Keratinocyte (primary cell): Measurements from ENCODE around the gene RBBP4. TPM values are rescaled to one million over a fixed set of nuclear protein-coding genes. Genes with fewer than 3 reads are reported as not detected.

Experiments used
- DNase-seq: peaks from one replicate; pipeline ENCODE4 v3.0.0-alpha.2; 2011; ENCODE audit warnings: low read depth, missing footprints, low spot score
- FAIRE-seq: peaks from 2 replicates; lab custom pipeline; 2011; peaks lifted over from hg19 to GRCh38; lab: Jason Lieb, UNC
- H2AFZ ChIP-seq: 2 replicates; pipeline ENCODE4 v1.6.0; 2012; ENCODE audit warnings: low read length, control low read depth, inconsistent platforms; ENCODE audit not compliant: control insufficient read depth
- H3K27ac ChIP-seq: 2 replicates; pipeline ENCODE4 v1.5.1; 2011; ENCODE audit warnings: low read length; ENCODE audit not compliant: control insufficient read depth, insufficient read depth
- H3K27me3 ChIP-seq: 3 replicates; pipeline ENCODE4 v1.6.0; 2011; ENCODE audit warnings: low read length; ENCODE audit not compliant: control insufficient read depth, insufficient read depth; ENCODE audit errors: extremely low read depth
- H3K36me3 ChIP-seq, 2 experiments: 2 replicates in 1 of 2; 3 replicates in 1 of 2; pipeline ENCODE4 v1.5.1; 2011; ENCODE audit warnings: low read length in 2 of 2, mild to moderate bottlenecking in 1 of 2; ENCODE audit not compliant: control insufficient read depth in 2 of 2, insufficient read depth in 2 of 2; ENCODE audit errors: extremely low read depth in 1 of 2
- H3K4me1 ChIP-seq: 3 replicates; pipeline ENCODE4 v1.5.1; 2011; ENCODE audit warnings: low read length; ENCODE audit not compliant: control insufficient read depth, insufficient read depth; ENCODE audit errors: extremely low read depth
- H3K4me2 ChIP-seq: 3 replicates; pipeline ENCODE4 v1.6.0; 2011; ENCODE audit warnings: low read depth, low read length; ENCODE audit not compliant: control insufficient read depth, insufficient read depth; ENCODE audit errors: extremely low read depth
- H3K4me3 ChIP-seq, 3 experiments: fragments of 200-600 bp in 1 of 3; sonication (generic) in 1 of 3; 2 replicates in 2 of 3; 3 replicates in 1 of 3; pipeline ENCODE4 v1.5.1; 2011 to 2016; ENCODE audit warnings: low read length in 3 of 3, mild to moderate bottlenecking in 3 of 3, control low read depth in 2 of 3, inconsistent platforms in 1 of 3, low read depth in 1 of 3, mixed read lengths in 1 of 3, mixed run types in 1 of 3, moderate library complexity in 1 of 3; ENCODE audit not compliant: control insufficient read depth in 2 of 3, insufficient read depth in 2 of 3; ENCODE audit errors: extremely low read depth in 1 of 3
- H3K79me2 ChIP-seq: 2 replicates; pipeline ENCODE4 v1.6.0; 2012; ENCODE audit warnings: low read length; ENCODE audit not compliant: control insufficient read depth, insufficient read depth
- H3K9ac ChIP-seq: 3 replicates; pipeline ENCODE4 v1.6.0; 2011; ENCODE audit warnings: low read length; ENCODE audit not compliant: control insufficient read depth, insufficient read depth; ENCODE audit errors: extremely low read depth
- H3K9me1 ChIP-seq: 3 replicates; pipeline ENCODE4 v1.6.0; 2011; ENCODE audit warnings: low read length; ENCODE audit not compliant: control insufficient read depth, insufficient read depth; ENCODE audit errors: extremely low read depth
- H3K9me3 ChIP-seq: 2 replicates; pipeline ENCODE4 v1.5.1; 2012; ENCODE audit warnings: low read depth, low read length; ENCODE audit not compliant: control insufficient read depth
- H4K20me1 ChIP-seq: 3 replicates; pipeline ENCODE4 v1.6.0; 2011; ENCODE audit warnings: low read length; ENCODE audit not compliant: control insufficient read depth, insufficient read depth; ENCODE audit errors: extremely low read depth
- CTCF ChIP-seq, 3 experiments: IDR thresholded peaks in 1 of 3; conservative IDR thresholded peaks in 1 of 3; optimal IDR thresholded peaks in 1 of 3; 2 replicates in 2 of 3; 3 replicates in 1 of 3; pipeline versions ENCODE3 to v1.5.1; 2011; ENCODE audit warnings: low read length in 3 of 3, mild to moderate bottlenecking in 3 of 3, moderate library complexity in 2 of 3, control low read depth in 1 of 3, inconsistent platforms in 1 of 3; ENCODE audit not compliant: insufficient read depth in 2 of 3; ENCODE audit errors: extremely low read depth in 1 of 3
- EZH2 ChIP-seq: IDR thresholded peaks from one replicate; pipeline ENCODE4 v1.6.1; 2012; ENCODE audit warnings: inconsistent platforms, mild to moderate bottlenecking, low read length, moderate library complexity
- dilution Hi-C: fragments of 300-500 bp; cut with MboI; formaldehyde crosslinking; loops from one replicate; pipeline ENCODE4 v1.7.0; 2020; ENCODE audit warnings: low sequenced_read_pairs; ENCODE audit not compliant: extremely low pct_ligation_motif_present
- polyA plus RNA-seq, 5 experiments: library from polyadenylated mRNA; depleted of rRNA in 3 of 5; stranded (reverse) in 3 of 5; stranded (forward) in 1 of 5; unstranded in 1 of 5; fragments of >200 nt; gene quantifications; 1 replicate in 1 of 5; 2 replicates in 3 of 5; 3 replicates in 1 of 5; pipeline versions ENCODE4 v1.2.1 to v1.2.3, GENCODE V29; 2011 to 2012; ENCODE audit warnings: missing spikeins in 2 of 5, low read depth in 1 of 5, low replicate concordance in 1 of 5

The RBBP4 gene
- polyA plus RNA-seq, 1 donor (not counting 4 experiments of a cell fraction or from before 2014, with no cell fraction given), result 61.5 TPM

- Histone ChIP-seq H3K27me3 (no peaks in the 10 kb centered on the region), H3K27ac (no peak overlapping the region), H2AFZ (no peak overlapping the region), H3K4me2 (peak overlapping the region; percentile 89), H3K4me1 (peaks cover 23% of the 10 kb centered on the region), H3K9me3 (no peaks in the 10 kb centered on the region), H3K4me3 (peak overlapping the region; percentile 54 to 74 (median 62)), H4K20me1 (no peaks in the 10 kb centered on the region), H3K9ac (peak overlapping the region; percentile 66), H3K36me3 (no peaks in the 10 kb centered on the region), H3K9me1 (no peaks in the 10 kb centered on the region), H3K79me2 (no peaks in the 10 kb centered on the region)
- TF ChIP-seq CTCF (optimal IDR thresholded peaks at IDR 0.05 in 1 of 3, IDR thresholded peaks at IDR 0.05 in 1 of 3, conservative IDR thresholded peaks at IDR 0.05 in 1 of 3; ENCODE audit: extremely low read depth in 1 of 3, insufficient read depth in 2 of 3, low read length in 3 of 3), result no peak
- no peak for TF ChIP-seq EZH2
- FAIRE-seq (no peak), DNase-seq (no peak)
- dilution Hi-C loops, result no loop called here
These were observed 51.1 kb downstream of the RBBP4 start for GRCh38 chr1:32701951-32702598.

- Histone ChIP-seq H3K9me3 (no peaks in the 10 kb centered on the region), H4K20me1 (no peaks in the 10 kb centered on the region), H3K79me2 (no peaks in the 10 kb centered on the region), H3K4me2 (peak within 1 kb of the TSS; percentile 89), H2AFZ (peak within 1 kb of the TSS; percentile 82), H3K4me1 (peaks cover 23% of the 10 kb centered on the region), H3K4me3 (peak within 1 kb of the TSS; percentile 54 to 74 (median 62)), H3K27me3 (no peaks in the 10 kb centered on the region), H3K27ac (peak within 1 kb of the TSS; percentile 59), H3K9ac (peak within 1 kb of the TSS; percentile 66), H3K9me1 (no peaks in the 10 kb centered on the region), H3K36me3 (no peaks in the 10 kb centered on the region)
- dilution Hi-C loops, result no loop called here
- DNase-seq (no peak), FAIRE-seq (no peak)
- no peak for TF ChIP-seq CTCF (optimal IDR thresholded peaks at IDR 0.05 in 1 of 3, IDR thresholded peaks at IDR 0.05 in 1 of 3, conservative IDR thresholded peaks at IDR 0.05 in 1 of 3; ENCODE audit: extremely low read depth in 1 of 3, insufficient read depth in 2 of 3, low read length in 3 of 3)
- TF ChIP-seq EZH2, result no peak
These were observed 51.8 kb downstream of the RBBP4 start, which contains the start of gene SYNC for GRCh38 chr1:32702599-32703478. TSS of gene SYNC (minus strand) at chr1:32702770. CDS start at chr1:32702660, 110 bp downstream.
